Stimulated activated CD8-positive, alpha-beta memory T cell treated with anti-CD3 and anti-CD28 coated beads, Interleukin-12 subunit alpha, Interleukin-12 subunit beta, amount 100 ng/mL, for 4 hours (primary cell): ENCODE measurements around the gene TMEM181.

ENCODE experiments used
- DNase-seq: peaks from one replicate; pipeline ENCODE4 v3.0.0-alpha.2; 2020; ENCODE audit warnings: low read depth

Gene TMEM181

GRCh38 chr6:158565122-158565429 is 5.2 kb downstream of the TMEM181 start:
- DNase-seq: no peak

- DNase-seq: no peak
Observed at GRCh38 chr6:158565482-158566040, 5.7 kb downstream of the TMEM181 start.

- no peak for DNase-seq
Observed at GRCh38 chr6:158566207-158566818, 6.4 kb downstream of the TMEM181 start.

- DNase-seq: no peak
Observed at GRCh38 chr6:158567152-158567551, 7.3 kb downstream of the TMEM181 start.

DNA sequence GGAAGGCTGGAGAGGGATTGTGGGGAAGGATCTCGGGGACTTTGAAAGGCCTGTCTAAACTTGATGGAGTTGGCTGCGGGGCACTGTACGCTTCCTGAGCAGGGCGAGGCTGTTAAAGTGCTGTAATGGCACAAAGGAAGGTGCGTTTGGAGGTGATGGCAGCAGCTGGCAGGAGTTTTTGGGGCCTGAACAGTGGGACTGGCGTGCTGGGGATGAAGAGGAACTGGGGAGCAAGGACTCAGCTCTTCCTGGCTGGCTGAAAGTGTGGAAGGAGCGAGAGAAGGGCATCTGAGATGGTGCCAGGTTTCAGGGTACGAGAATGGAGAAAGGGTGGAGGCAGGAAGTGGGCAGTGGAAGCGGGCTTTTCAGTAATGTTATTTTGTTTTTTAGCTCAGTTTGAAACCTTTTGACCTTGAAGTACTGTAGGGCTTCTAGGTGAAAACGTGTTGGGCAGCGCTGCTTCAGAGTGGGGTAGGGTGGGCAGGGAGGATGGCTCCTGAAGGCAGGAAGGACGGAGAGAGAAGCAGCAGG is 8.0 kb downstream of the TMEM181 start:
- DNase-seq: no peak

DNA sequence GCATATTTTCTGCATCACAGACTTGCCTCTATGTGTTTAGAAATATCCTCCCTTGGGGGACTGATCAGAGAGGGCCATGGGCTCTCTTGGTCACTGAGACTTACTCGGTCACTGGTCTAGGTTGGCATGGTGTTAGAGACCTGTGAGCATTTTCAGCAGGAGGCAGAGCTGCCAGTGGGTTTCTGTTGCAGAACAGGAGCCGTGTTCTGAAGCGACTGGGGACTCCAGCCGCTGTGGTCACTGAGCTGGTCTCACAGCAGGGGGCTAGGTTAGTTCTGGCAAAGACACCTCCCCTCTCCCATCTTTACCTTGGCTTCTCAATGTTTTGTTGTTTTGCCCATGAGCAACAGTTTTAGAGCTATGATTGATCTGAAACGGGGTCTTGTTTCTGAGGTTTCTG is 8.7 kb downstream of the TMEM181 start:
- no peak for DNase-seq

GRCh38 chr6:158569036-158569435 is 9.1 kb downstream of the TMEM181 start:
- DNase-seq: no peak

DNA sequence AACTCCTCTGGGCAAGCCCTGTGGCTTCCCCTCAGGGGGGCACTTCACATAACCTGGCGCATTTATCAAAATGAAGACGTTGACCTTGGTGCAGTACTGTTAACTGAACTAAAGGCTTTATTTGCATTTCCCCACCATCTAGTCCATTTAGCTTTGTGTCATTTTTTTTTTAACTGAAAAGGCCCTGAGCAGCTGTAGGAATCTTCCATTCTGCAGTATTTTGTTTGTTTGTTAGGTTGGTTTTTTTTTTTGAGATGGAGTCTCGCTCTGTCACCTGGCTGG is 10.7 kb downstream of the TMEM181 start:
- DNase-seq: no peak

GRCh38 chr6:158571826-158572652 is 12.1 kb downstream of the TMEM181 start:
- no peak for DNase-seq

- no peak for DNase-seq
Observed at GRCh38 chr6:158572653-158573541, 13.0 kb downstream of the TMEM181 start.

GRCh38 chr6:158573542-158573931 is 13.6 kb downstream of the TMEM181 start:
- no peak for DNase-seq

DNA sequence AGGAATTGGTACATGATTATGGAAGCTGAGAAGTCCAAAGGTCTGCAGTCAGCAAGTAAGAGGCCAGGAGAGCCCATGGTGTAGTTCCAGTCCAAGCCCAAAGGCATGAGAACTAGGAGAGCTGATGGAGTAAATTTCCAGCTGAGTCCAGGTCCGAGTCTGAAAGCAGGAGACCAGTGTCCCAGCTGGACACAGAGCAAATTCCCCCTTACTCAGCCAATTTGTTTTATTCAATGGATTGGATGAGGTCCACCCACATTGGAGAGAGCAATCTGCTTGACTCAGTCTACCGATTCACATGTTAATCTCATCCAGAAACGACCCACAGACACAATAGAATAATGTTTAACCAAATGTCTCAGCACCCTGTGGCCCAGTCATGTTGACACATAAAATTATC is 14.9 kb downstream of the TMEM181 start:
- DNase-seq: no peak

DNA sequence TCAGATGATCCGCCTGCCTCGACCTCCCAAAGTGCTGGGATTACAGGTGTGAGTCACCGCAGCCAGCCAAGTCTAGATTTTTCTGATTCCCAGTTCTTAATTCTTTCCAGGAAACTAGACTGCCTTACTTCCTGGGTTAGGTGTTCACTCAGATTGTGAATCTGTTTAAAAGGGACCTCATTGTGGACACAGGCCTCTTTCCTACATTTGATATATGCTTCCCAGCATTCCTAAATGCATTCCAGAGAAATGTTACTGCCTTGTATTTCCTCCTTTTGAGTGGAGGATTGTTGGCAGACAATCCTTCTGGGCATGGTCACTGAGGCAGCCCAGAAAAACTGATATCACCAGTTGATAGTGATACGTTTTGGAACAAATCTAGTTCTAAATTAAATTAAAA is 15.7 kb downstream of the TMEM181 start:
- no peak for DNase-seq

- no peak for DNase-seq
Observed at GRCh38 chr6:158584236-158584651, 24.4 kb downstream of the TMEM181 start.

- no peak for DNase-seq
Observed at GRCh38 chr6:158586652-158587051, 26.8 kb downstream of the TMEM181 start.

DNA sequence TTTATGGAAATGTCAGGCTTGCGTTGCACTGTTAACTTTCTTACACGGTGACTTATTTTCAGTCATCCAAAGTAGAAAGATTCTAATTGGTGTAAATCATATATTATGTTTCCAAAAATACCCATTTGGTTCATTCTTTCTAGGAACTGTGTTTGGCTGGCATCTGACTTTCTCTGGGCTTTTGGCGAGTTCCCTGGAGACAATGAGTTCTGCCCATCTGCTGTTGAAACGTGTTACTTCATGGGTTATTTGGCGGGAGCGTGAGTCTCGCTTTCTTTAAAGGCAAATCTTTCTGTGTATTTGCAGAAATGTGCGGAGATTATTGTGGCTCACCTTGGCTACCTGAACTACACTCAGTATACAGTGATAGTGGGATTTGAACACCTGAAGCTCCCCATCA is 29.5 kb downstream of the TMEM181 start:
- no peak for DNase-seq

DNA sequence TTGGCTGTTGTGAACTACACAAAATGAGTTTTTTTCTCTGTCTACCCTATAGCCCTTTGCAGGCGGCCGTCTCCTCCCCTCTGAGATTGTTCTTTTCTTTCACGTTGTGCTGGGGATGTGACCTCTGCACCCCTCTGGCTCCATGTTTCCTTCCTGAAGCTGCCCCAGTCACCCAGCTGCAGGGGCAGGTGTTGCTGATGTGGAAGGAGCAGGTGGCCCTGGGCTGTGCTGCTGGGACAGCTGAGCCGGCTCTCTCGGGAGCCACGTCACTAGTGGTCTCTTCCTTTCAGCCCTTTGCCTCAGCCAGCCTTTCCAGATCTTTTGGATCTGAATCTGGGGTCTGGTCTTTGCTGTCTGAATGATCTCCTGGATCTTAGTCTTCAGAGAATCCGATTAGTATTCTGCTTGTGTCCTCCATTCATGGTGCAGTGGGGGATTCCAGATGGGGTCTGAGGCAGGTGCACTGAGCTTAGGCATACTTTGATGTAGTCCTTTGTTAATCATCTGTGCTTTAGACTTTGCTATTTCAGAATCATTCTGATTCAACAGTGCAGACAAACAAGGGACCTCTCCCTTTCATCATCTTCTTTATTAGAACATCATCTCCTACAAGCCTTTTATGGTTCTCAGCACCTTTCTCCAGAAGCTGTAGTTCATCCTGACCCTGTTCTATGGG is 31.4 kb downstream of the TMEM181 start:
- DNase-seq: no peak

- DNase-seq: no peak
Observed at GRCh38 chr6:158591810-158592209, 31.9 kb downstream of the TMEM181 start.

DNA sequence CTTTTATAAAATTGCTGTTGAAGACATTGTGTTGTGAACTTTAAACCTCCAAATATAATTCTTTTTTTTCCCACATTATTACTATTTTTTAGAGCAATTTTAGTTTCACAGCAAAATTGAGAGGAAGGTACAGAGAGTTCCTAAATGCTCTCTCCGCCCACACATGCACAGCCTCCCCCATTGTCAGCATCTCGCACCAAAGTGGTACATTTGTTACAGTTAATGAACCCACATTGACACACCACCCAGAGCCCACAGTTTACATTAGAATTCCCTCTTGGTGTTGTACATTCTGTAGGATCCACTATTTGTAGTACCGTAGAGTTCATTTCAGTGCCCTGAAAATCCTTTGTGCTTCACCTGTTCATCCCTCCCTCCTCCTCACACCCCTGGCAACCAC is 33.8 kb downstream of the TMEM181 start:
- no peak for DNase-seq

GRCh38 chr6:158595223-158595622 is 35.3 kb downstream of the TMEM181 start:
- no peak for DNase-seq

- DNase-seq: no peak
Observed at GRCh38 chr6:158596861-158597260, 37.0 kb downstream of the TMEM181 start.

DNA sequence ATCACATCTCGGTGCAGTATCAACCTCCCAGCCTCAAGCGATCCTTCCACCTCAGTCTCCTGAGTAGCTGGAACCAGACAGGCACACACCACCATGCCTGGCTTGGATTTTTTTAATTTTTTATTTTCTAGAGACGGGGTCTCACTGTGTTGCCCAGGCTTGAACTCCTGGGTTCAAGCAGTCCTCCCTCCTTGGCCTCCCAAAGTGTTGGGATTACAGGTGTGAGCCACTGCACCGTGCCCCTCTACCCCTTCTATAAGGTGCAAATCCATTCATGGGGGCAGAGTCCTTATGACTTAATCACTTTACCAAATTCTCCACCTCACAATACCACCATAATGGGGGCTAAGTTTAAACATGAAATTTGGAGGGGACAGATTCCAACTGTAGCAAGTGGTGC is 37.7 kb downstream of the TMEM181 start:
- no peak for DNase-seq
